K562 (cell line): Measurements from ENCODE around the gene CTRB1. TPM values are rescaled to one million over a fixed set of nuclear protein-coding genes. Genes with fewer than 3 reads are reported as not detected.

Experiments used
- ATAC-seq: fragments of 200-7000 bp; cut with Tn5 transposase; 3 replicates; pipeline ENCODE4 v1.9.1; 2020; ENCODE audit warnings: moderate library complexity
- BruUV-seq: library from RNA; stranded (reverse); fragments of 400-500 nt; replicated peaks from 2 replicates; lab custom pipeline; 2021; lab: Mats Ljungman, UMichigan
- CTCF ChIA-PET: fragments of 300-600 bp; formaldehyde crosslinking; extraction: SDS; loops from one replicate; lab custom pipeline; 2021; ENCODE audit warnings: low intra/inter-chr PET ratio; lab: Yijun Ruan, JAX
- POLR2A ChIA-PET: fragments of 300-600, 350-650 bp; sonication (Branson Sonifier 250); formaldehyde crosslinking; extraction: SDS; loops from one replicate; lab custom pipeline; 2021; ENCODE audit warnings: antibody characterized with exemption, inconsistent platforms; lab: Yijun Ruan, JAX
- DNase-seq, 4 experiments: peaks; one replicate each; pipeline versions ENCODE4 v3.0.0 to v3.0.0-alpha.2; 2011 to 2018; ENCODE audit warnings: low spot score in 3 of 4, mixed read lengths in 3 of 4; ENCODE audit errors: extremely low read depth in 1 of 4
- FAIRE-seq: peaks from 2 replicates; lab custom pipeline; 2011; peaks lifted over from hg19 to GRCh38; lab: Jason Lieb, UNC
- H2AFZ ChIP-seq: 2 replicates; pipeline ENCODE4 v1.6.0; 2011; ENCODE audit warnings: low read depth, low read length, control low read depth, inconsistent platforms
- H3K27ac ChIP-seq: fragments of 200-600 bp; 3 replicates; pipeline ENCODE4 v1.8.0; 2011; ENCODE audit warnings: low read depth, mild to moderate bottlenecking, control low read depth, inconsistent platforms, low read length, moderate library complexity, mixed read lengths; ENCODE audit errors: extremely low read depth
- H3K27me3 ChIP-seq, 2 experiments: fragments of 300-600 bp in 1 of 2; 2 replicates in 1 of 2; 3 replicates in 1 of 2; pipeline versions ENCODE4 v1.6.0 to v1.8.0; 2011; ENCODE audit warnings: inconsistent platforms in 2 of 2, low read length in 2 of 2, mild to moderate bottlenecking in 1 of 2, mixed read lengths in 1 of 2, moderate library complexity in 1 of 2; ENCODE audit not compliant: control insufficient read depth in 2 of 2, insufficient read depth in 2 of 2
- H3K36me3 ChIP-seq: fragments of 300-600 bp; 3 replicates; pipeline ENCODE4 v1.8.0; 2011; ENCODE audit warnings: mild to moderate bottlenecking, low read length, inconsistent platforms; ENCODE audit not compliant: control insufficient read depth, insufficient read depth
- H3K4me1 ChIP-seq, 2 experiments: fragments of 200-600 bp in 1 of 2; replicated peaks in 1 of 2; 2 replicates in 1 of 2; 3 replicates in 1 of 2; pipeline versions ENCODE4 v1.5.1 to v1.8.0; 2011; ENCODE audit warnings: inconsistent platforms in 2 of 2, low read length in 2 of 2, mild to moderate bottlenecking in 1 of 2, mixed read lengths in 1 of 2, moderate library complexity in 1 of 2; ENCODE audit not compliant: control insufficient read depth in 2 of 2, insufficient read depth in 2 of 2
- H3K4me2 ChIP-seq: 2 replicates; pipeline ENCODE4 v1.6.1; 2011; ENCODE audit warnings: low read length, control low read depth, inconsistent platforms, mixed read lengths; ENCODE audit not compliant: insufficient read depth
- H3K4me3 ChIP-seq: fragments of 200-600 bp; sonication (generic), shearing (Covaris generic); 2 replicates; pipeline ENCODE4 v1.5.1; 2016; ENCODE audit warnings: control low read depth, inconsistent platforms
- H3K79me2 ChIP-seq: fragments of 200-600 bp; 3 replicates; pipeline ENCODE4 v1.8.0; 2011; ENCODE audit warnings: low read length, inconsistent platforms; ENCODE audit not compliant: control insufficient read depth, insufficient read depth
- H3K9ac ChIP-seq, 2 experiments: 2 replicates each; pipeline versions ENCODE4 v1.6.0 to v1.6.1; 2011; ENCODE audit warnings: low read depth in 2 of 2, low read length in 2 of 2, control low read depth in 1 of 2, inconsistent platforms in 1 of 2, mild to moderate bottlenecking in 1 of 2, mixed read lengths in 1 of 2; ENCODE audit not compliant: insufficient read depth in 1 of 2
- H3K9me1 ChIP-seq: one replicate; pipeline ENCODE4 v1.6.0; 2011; ENCODE audit warnings: inconsistent platforms, mild to moderate bottlenecking, low read length, moderate library complexity; ENCODE audit not compliant: control insufficient read depth, insufficient read depth
- H3K9me3 ChIP-seq: replicated peaks from 2 replicates; pipeline ENCODE4 v1.5.1; 2011; ENCODE audit warnings: low read depth, low read length, inconsistent platforms; ENCODE audit not compliant: control insufficient read depth, insufficient read depth
- H4K20me1 ChIP-seq: replicated peaks from 2 replicates; pipeline ENCODE4 v1.6.1; 2011; ENCODE audit warnings: low read length, inconsistent platforms, mixed read lengths; ENCODE audit not compliant: control insufficient read depth, insufficient read depth
- BRCA1 ChIP-seq, 2 experiments: fragments of 450-650 bp in 1 of 2; sonication (generic) in 1 of 2; formaldehyde crosslinking in 1 of 2; IDR thresholded peaks; 2 replicates each; pipeline versions ENCODE4 v1.5.0 to v1.6.1; 2017 to 2020; ENCODE audit warnings: mild to moderate bottlenecking in 1 of 2, missing genetic modification reagents in 1 of 2
- DDX20 ChIP-seq: fragments of 450-650 bp; IDR thresholded peaks from 2 replicates; pipeline ENCODE4 v1.6.1; 2016; ENCODE audit warnings: missing genetic modification characterization, low read depth, mild to moderate bottlenecking, missing compliant biosample characterization, moderate library complexity
- ETS2 ChIP-seq: IDR thresholded peaks from 2 replicates; pipeline ENCODE4 v1.6.1; 2016; ENCODE audit warnings: borderline replicate concordance, missing genetic modification characterization, mild to moderate bottlenecking, moderate library complexity, missing compliant biosample characterization; ENCODE audit not compliant: poor library complexity, severe bottlenecking
- ILF3 ChIP-seq: fragments of 450-650 bp; IDR thresholded peaks from 2 replicates; pipeline ENCODE4 v1.6.1; 2018; ENCODE audit warnings: antibody characterized with exemption, mild to moderate bottlenecking, moderate library complexity, borderline replicate concordance
- MCM5 ChIP-seq: fragments of 450-650 bp; IDR thresholded peaks from 2 replicates; pipeline ENCODE4 v1.6.1; 2016; ENCODE audit warnings: low read depth
- PBX2 ChIP-seq, 2 experiments: IDR thresholded peaks in 1 of 2; conservative IDR thresholded peaks in 1 of 2; 2 replicates each; pipeline ENCODE4 v1.6.1; 2016; ENCODE audit warnings: low read depth in 2 of 2, mild to moderate bottlenecking in 1 of 2, missing compliant biosample characterization in 1 of 2, missing genetic modification characterization in 1 of 2, moderate library complexity in 1 of 2
- POLR2AphosphoS5 ChIP-seq: IDR thresholded peaks from 2 replicates; pipeline ENCODE4 v1.6.1; 2011; ENCODE audit warnings: mild to moderate bottlenecking, low read depth, low read length, moderate library complexity; ENCODE audit not compliant: control insufficient read depth, insufficient read depth
- POLR3A ChIP-seq: IDR thresholded peaks from 2 replicates; pipeline ENCODE4 v1.6.1; 2011; ENCODE audit warnings: borderline replicate concordance, mild to moderate bottlenecking, moderate library complexity; ENCODE audit not compliant: insufficient read length, insufficient read depth; ENCODE audit errors: extremely low read depth
- PURB ChIP-seq: sonication (generic); formaldehyde crosslinking; IDR thresholded peaks from 2 replicates; pipeline ENCODE4 v1.9.0; 2021; ENCODE audit warnings: low read depth, mild to moderate bottlenecking, missing genetic modification reagents
- TRIM24 ChIP-seq, 2 experiments: fragments of 450-650 bp; IDR thresholded peaks; 2 replicates each; pipeline ENCODE4 v1.6.1; 2016
- WGBS: fragments of 100-300 bp; shearing (Covaris generic); methylation state at CpG from one replicate; pipeline ENCODE4 v1.1.6; 2016; ENCODE audit warnings: low coverage, mixed read lengths; ENCODE audit not compliant: insufficient coverage; ENCODE audit errors: missing lambda C conversion rate; 5-methylcytosine and 5-hydroxymethylcytosine counted together
- in situ Hi-C: fragments of 300-500 bp; cut with MboI; formaldehyde crosslinking; loops from 4 replicates; pipeline ENCODE4 v1.15.0; 2018; ENCODE audit warnings: inconsistent platforms, mixed read lengths
- intact Hi-C: fragments of 100-400 bp; cut with micrococcal nuclease; formaldehyde crosslinking; loops from 2 replicates; pipeline ENCODE4 v1.14.2; 2022
- polyA plus RNA-seq, 8 experiments: library from polyadenylated mRNA; depleted of rRNA in 4 of 8; stranded (reverse) in 5 of 8; unstranded in 3 of 8; fragments of >200 nt; fragmentation: Nextera tagmentation in 2 of 8; fragmentation: Illumina TruSeq in 1 of 8; extraction: Ambion mirVana in 2 of 8; extraction: Trizol in 1 of 8; gene quantifications; 2 replicates each; pipeline versions ENCODE4 v1.2.1 to v1.2.3, GENCODE V29; 2011 to 2014; ENCODE audit warnings: inconsistent platforms in 1 of 8, missing spikeins in 1 of 8
- total RNA-seq, 7 experiments: library from RNA; depleted of rRNA in 6 of 7; stranded (reverse); fragments of >200 nt in 6 of 7; fragmentation: Illumina TruSeq in 2 of 7; extraction: Trizol in 2 of 7; gene quantifications; 2 replicates each; pipeline versions ENCODE4 v1.2.1 to v1.2.3, GENCODE V29; 2011 to 2021; ENCODE audit warnings: low replicate concordance in 1 of 7

CTRB1 gene
- total and polyA plus RNA-seq, 9 of the 15 experiments (the other 6 are each of a cell fraction or from before 2014, with no cell fraction given): 2.3 TPM; not detected in 8

DNA sequence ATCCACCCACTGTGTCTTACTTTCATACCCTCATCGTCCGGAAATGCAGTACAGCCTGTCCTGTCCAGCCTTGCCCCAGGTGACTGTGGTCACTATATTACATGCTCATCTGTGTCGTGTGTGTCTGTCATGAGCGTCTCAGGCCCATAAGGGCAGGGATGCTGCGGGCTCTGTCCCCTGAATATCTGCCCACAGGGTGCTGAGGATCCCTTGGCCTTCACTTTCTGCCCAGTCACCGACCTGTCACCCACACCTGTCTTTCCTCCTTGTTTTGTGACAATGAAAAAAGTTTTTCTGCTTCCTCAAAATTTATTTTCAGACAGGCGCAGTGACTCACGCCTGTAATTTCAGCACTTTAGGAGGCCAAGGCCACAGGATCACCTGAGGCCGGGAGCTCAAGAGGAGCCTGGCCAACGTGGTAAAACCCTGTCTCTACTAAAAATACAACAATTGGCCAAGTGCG is 1.4 kb upstream of the CTRB1 start:
- no peak for FAIRE-seq
- ChIA-PET POLR2A (interaction anchor here (0.7 to 1.1 kb wide), 2 partner anchors 172 to 367 kb away, joined by 3 read pairs; no protein-coding TSS in a partner anchor), CTCF (no interaction called here)
- no peak for TF ChIP-seq POLR3A
- TF ChIP-seq PURB: no peak
- no peak for TF ChIP-seq ETS2 (tag)
- TF ChIP-seq TRIM24 (IDR thresholded peaks at IDR 0.05): no peak
- intact Hi-C loops: no loop called here
- H3K9me3 ChIP-seq: no peaks in the 10 kb centered on the region
- no peak for ATAC-seq
- no peak overlapping the region for H3K27ac ChIP-seq
- H3K4me3 ChIP-seq: no peak overlapping the region
- no peak overlapping the region for H3K9ac ChIP-seq
- H3K27me3 ChIP-seq: peaks cover 13 to 18% of the 10 kb centered on the region in 2 experiments; a peak in 3 of 5 replicates
- peaks cover 0 to 10% of the 10 kb centered on the region in 2 experiments; a peak in 2 of 5 replicates for H3K4me1 ChIP-seq
- H4K20me1 ChIP-seq: no peaks in the 10 kb centered on the region
- no peak overlapping the region for H2AFZ ChIP-seq
- WGBS: 35% methylated on average over 11 of the region's 11 CpGs
- no peak for DNase-seq
- no TSS peak for BruUV-seq
- H3K36me3 ChIP-seq: no peaks in the 10 kb centered on the region
- H3K4me2 ChIP-seq: no peak overlapping the region
- in situ Hi-C loops: loop anchor here (25.0 kb wide), 1 partner anchor 1970 kb away; the partner anchor contains the start of genes MON1B and SYCE1L
- no peaks in the 10 kb centered on the region for H3K9me1 ChIP-seq
- no peaks in the 10 kb centered on the region for H3K79me2 ChIP-seq

DNA sequence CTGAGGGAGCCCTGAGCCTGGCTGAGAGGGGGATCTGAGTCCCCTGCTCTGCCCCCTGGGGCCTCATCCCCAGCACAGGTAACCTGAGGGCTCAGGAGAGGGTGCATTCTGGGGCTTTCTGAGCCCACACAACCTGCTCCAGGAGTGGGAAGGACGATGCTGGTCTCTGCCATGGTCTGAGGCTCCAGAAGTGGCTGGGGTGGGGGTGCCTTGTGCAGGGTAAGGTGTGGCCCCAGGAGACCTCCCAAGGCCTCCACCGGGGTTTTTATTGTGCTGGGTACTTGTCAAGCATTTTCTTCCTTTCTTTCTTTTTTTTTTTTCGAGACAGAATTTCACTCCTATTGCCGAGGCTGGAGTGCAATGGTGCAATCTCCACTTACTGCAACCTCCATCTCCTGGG is 300 bp downstream of the CTRB1 start:
- TF ChIP-seq POLR2AphosphoS5: no peak
- no peak for TF ChIP-seq BRCA1 (IDR thresholded peaks at IDR 0.05)
- TF ChIP-seq BRCA1 (CRISPR knock-in tag; IDR thresholded peaks at IDR 0.05): no peak
- TF ChIP-seq PBX2 (CRISPR knock-in tag; IDR thresholded peaks at IDR 0.05; ENCODE audit: low read depth): no peak
- no peak for TF ChIP-seq PBX2 (tag; conservative IDR thresholded peaks at IDR 0.05; ENCODE audit: low read depth)
- no peak for TF ChIP-seq MCM5
- TF ChIP-seq DDX20 (tag): no peak
- TF ChIP-seq ILF3: no peak
- WGBS: 20% methylated on average over 3 of the region's 4 CpGs
- Histone ChIP-seq H3K27me3 (peaks cover 2 to 5% of the 10 kb centered on the region in 2 experiments; a peak in 3 of 5 replicates), H3K27ac (no peak overlapping the region), H2AFZ (no peak overlapping the region), H3K4me3 (no peak overlapping the region), H4K20me1 (no peaks in the 10 kb centered on the region), H3K4me2 (no peak overlapping the region), H3K9me1 (no peaks in the 10 kb centered on the region), H3K4me1 (peaks cover 0 to 11% of the 10 kb centered on the region in 2 experiments; a peak in 1 of 5 replicates), H3K9me3 (no peaks in the 10 kb centered on the region), H3K79me2 (no peaks in the 10 kb centered on the region), H3K36me3 (no peaks in the 10 kb centered on the region), H3K9ac (no peak overlapping the region)
- DNase-seq (no peak), ATAC-seq (peak; percentile 20), FAIRE-seq (no peak)
- in situ Hi-C loops (loop anchor here (25.0 kb wide), 1 partner anchor 1968 kb away; the partner anchor contains the start of genes MON1B and SYCE1L), intact Hi-C loops (no loop called here)
- ChIA-PET POLR2A (no interaction called here), CTCF (no interaction called here)
- no TSS peak for BruUV-seq
